ENCODE data around the gene CRYGD. TPM values are rescaled to one million over a fixed set of nuclear protein-coding genes. Genes with fewer than 3 reads are reported as not detected.

CRYGD gene
- total RNA-seq, 4 donors from 2014 or later = not detected

DNA sequence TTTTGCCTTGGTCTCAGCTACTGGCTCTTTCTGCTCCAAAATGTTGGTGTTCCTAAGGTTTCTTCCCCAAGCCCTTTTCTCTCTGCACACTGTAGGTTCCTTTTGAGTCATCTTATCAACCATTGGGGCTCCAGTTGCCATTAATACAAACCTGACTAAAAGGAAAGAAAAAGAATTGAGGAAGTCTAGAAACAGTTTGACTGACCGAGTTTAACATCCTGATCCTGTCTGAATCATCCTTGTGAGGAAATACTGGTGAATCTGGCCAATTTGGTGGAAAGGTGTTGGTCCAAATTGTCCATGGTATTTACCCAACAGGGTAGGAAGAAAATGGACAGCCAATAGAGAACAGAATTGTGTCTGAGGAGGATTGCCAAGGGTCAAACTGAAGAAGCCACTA, 38.3 kb downstream of the CRYGD start:
- Histone ChIP-seq H3K27me3 (no peaks in the 10 kb centered on the region), H3K36me3 (no peaks in the 10 kb centered on the region), H3K27ac (no peak overlapping the region), H3K9me3 (no peaks in the 10 kb centered on the region), H3K4me3 (replicated peaks in 1 of 3) (no peak overlapping the region), H3K4me1 (no peaks in the 10 kb centered on the region)
- DNase-seq = no peak
- intact Hi-C loops (cut with DNase I) = no loop called here
- 69 to 81% methylated on average over 1 of the region's 1 CpG for WGBS, 2 donors
- no peak for TF ChIP-seq CTCF (IDR thresholded peaks at IDR 0.05)
- no peak for TF ChIP-seq POLR2A (IDR thresholded peaks at IDR 0.05)

GRCh38 chr2:208083807-208084206, 40.5 kb downstream of the CRYGD start:
- H3K4me1 ChIP-seq = no peaks in the 10 kb centered on the region
- intact Hi-C loops (cut with DNase I) = no loop called here
- no peaks in the 10 kb centered on the region for H3K9me3 ChIP-seq
- no peak for TF ChIP-seq POLR2A (IDR thresholded peaks at IDR 0.05)
- no peak for TF ChIP-seq CTCF (IDR thresholded peaks at IDR 0.05)
- no peak overlapping the region for H3K4me3 ChIP-seq (replicated peaks in 1 of 3)
- DNase-seq = no peak
- no peaks in the 10 kb centered on the region for H3K27me3 ChIP-seq
- H3K27ac ChIP-seq = no peak overlapping the region
- no peaks in the 10 kb centered on the region for H3K36me3 ChIP-seq

GRCh38 chr2:208077276-208077675, 47.0 kb downstream of the CRYGD start:
- no peak for TF ChIP-seq POLR2A (IDR thresholded peaks at IDR 0.05)
- TF ChIP-seq CTCF (IDR thresholded peaks at IDR 0.05) = no peak
- Histone ChIP-seq H3K27me3 (no peaks in the 10 kb centered on the region), H3K4me1 (peaks cover 0 to 4% of the 10 kb centered on the region in 2 donors), H3K4me3 (replicated peaks in 1 of 3) (no peak overlapping the region), H3K27ac (no peak overlapping the region), H3K9me3 (no peaks in the 10 kb centered on the region), H3K36me3 (no peaks in the 10 kb centered on the region)
- intact Hi-C loops (cut with DNase I) = loop anchor here (10.0 kb wide), 1 partner anchor 332 kb away; no protein-coding TSS in a partner anchor
- no peak for DNase-seq
- WGBS, 2 donors = 80 to 82% methylated on average over 2 of the region's 2 CpGs

DNA sequence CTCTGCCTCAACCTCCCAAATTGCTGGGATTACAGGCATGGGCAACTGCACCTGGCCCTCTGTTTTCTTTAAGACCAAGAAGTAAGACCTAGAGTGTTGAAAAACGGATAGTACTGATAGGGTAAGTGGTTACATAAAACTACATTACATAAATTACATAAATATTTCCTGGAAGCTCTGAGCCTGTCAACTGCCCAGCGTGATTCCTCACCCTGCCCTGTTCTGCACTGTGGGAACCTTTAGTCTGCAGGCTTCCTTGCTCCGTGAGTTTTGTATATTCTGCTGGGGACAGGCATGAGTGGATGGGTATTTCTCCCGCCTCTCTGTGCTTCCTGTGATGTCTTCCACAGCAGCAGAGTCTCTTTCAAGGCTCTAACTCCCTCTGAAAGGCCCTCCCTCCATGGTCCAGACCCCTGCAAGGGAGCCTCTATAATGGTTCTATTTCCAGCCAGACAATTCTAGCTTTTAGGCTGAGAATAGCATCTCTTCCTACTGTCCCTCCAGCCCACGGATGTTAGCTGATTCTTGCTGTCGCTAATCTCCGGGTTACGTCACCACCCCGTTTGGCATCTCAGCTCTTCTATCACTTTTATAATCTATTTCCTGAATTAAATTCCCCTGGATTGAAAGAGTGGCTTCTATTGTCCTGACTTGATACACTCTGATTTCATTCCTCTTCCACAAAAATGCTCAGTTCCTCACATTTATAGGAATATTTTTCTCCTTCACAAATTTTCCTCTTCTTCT, 49.5 kb downstream of the CRYGD start:
- Histone ChIP-seq H3K4me3 (replicated peaks in 1 of 3) (no peak overlapping the region), H3K4me1 (peaks cover 0 to 4% of the 10 kb centered on the region in 2 donors), H3K27me3 (no peaks in the 10 kb centered on the region), H3K36me3 (no peaks in the 10 kb centered on the region), H3K27ac (no peak overlapping the region), H3K9me3 (no peaks in the 10 kb centered on the region)
- DNase-seq = peak; percentile 44 to 65
- WGBS, 2 donors = 40 to 45% methylated on average over 9 of the region's 9 CpGs
- TF ChIP-seq CTCF (IDR thresholded peaks at IDR 0.05) = no peak
- intact Hi-C loops (cut with DNase I) = loop anchor here (10.0 kb wide), 1 partner anchor 330 kb away; no protein-coding TSS in a partner anchor

DNA sequence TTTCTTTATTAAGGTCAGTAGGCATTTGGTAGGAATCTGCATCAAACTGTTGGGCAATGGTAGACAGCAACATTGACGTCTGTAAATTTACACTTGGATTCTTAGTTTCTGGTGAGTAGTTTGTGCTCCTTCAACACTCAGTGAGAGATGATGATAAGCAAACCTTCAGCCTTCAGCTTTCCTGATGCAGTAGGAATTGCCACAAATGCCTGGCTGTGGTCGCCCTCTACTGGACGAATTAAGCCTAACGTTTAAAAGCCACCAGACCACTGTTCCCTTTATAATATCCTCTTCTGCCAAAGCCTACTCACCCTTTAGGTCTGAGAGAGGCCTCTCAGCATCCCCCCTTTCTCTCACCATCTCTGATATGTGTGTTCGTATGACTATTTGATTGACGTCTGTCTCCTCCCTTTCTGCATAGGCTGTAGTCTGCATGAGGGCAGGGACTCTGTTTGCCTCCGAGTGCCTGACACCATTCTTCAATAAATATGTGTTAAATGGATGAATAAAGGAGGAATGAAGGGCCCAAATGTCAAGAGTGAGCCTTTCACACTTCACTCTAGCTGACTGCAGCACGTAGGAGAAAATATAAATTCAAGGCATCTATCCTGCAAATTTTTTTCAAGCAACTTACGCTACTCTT, 52.0 kb downstream of the CRYGD start:
- Histone ChIP-seq H3K27me3 (no peaks in the 10 kb centered on the region), H3K27ac (no peak overlapping the region), H3K9me3 (no peaks in the 10 kb centered on the region), H3K4me1 (peaks cover 0 to 4% of the 10 kb centered on the region in 2 donors), H3K36me3 (no peaks in the 10 kb centered on the region), H3K4me3 (replicated peaks in 1 of 3) (no peak overlapping the region)
- intact Hi-C loops (cut with DNase I) = loop anchor here (10.0 kb wide), 1 partner anchor 328 kb away; no protein-coding TSS in a partner anchor
- 24 to 27% methylated on average over 9 of the region's 9 CpGs for WGBS, 2 donors
- DNase-seq = peak; percentile 65 to 74
- TF ChIP-seq POLR2A (IDR thresholded peaks at IDR 0.05) = no peak
- TF ChIP-seq CTCF (IDR thresholded peaks at IDR 0.05) = peak; percentile 27 to 82 (median 76)

Measured in thyroid gland (tissue), 4 donors.